NCI-H2171 (cell line): ENCODE data around the gene MAML3.
A peak's percentile ranks its signal among the peaks of the same experiment; 100 is the strongest.

Experiments used
- DNase-seq: peaks from one replicate; lab custom pipeline; 2025; lab: John Stamatoyannopoulos, UW

MAML3 gene

GRCh38 chr4:139753686-139754085, 400.3 kb downstream of the MAML3 start:
- DNase-seq: no peak

GRCh38 chr4:139749835-139750498, 404.0 kb downstream of the MAML3 start:
- DNase-seq: no peak

- DNase-seq: no peak
Measured at GRCh38 chr4:139749338-139749737, 404.6 kb downstream of the MAML3 start.

- peak; percentile 5 for DNase-seq
Measured at GRCh38 chr4:139746431-139747171, 407.4 kb downstream of the MAML3 start.

GRCh38 chr4:139745111-139745639, 408.8 kb downstream of the MAML3 start:
- no peak for DNase-seq

- no peak for DNase-seq
Measured at GRCh38 chr4:139744232-139744631, 409.8 kb downstream of the MAML3 start.

- no peak for DNase-seq
Measured at GRCh38 chr4:139743027-139743426, 411.0 kb downstream of the MAML3 start.

GRCh38 chr4:139740531-139741041, 413.4 kb downstream of the MAML3 start:
- DNase-seq: peak; percentile 54

GRCh38 chr4:139740121-139740520, 413.9 kb downstream of the MAML3 start:
- no peak for DNase-seq

- DNase-seq: peak; percentile 11
Measured at GRCh38 chr4:139738846-139739613, 415.0 kb downstream of the MAML3 start.

- no peak for DNase-seq
Measured at GRCh38 chr4:139736661-139737060, 417.3 kb downstream of the MAML3 start.

- no peak for DNase-seq
Measured at GRCh38 chr4:139736274-139736660, 417.7 kb downstream of the MAML3 start.

GRCh38 chr4:139735381-139736273, 418.4 kb downstream of the MAML3 start:
- no peak for DNase-seq

GRCh38 chr4:139734875-139735380, 419.1 kb downstream of the MAML3 start:
- DNase-seq: peak; percentile 98

- no peak for DNase-seq
Measured at GRCh38 chr4:139734201-139734874, 419.6 kb downstream of the MAML3 start.

- DNase-seq: no peak
Measured at GRCh38 chr4:139732991-139733570, 420.9 kb downstream of the MAML3 start.

GRCh38 chr4:139728840-139729239, 425.1 kb downstream of the MAML3 start:
- DNase-seq: peak; percentile 39

GRCh38 chr4:139728146-139728545, 425.8 kb downstream of the MAML3 start:
- DNase-seq: no peak

GRCh38 chr4:139726615-139727014, 427.4 kb downstream of the MAML3 start:
- DNase-seq: no peak

- DNase-seq: no peak
Measured at GRCh38 chr4:139725236-139725635, 428.7 kb downstream of the MAML3 start.
